Measurements from ENCODE around the gene UPK2.
"Not testable (repeated sequence)": the region's sequence is repeated elsewhere in the genome, so short reads cannot be mapped to it uniquely, and the experiment has no call there.

The UPK2 gene

DNA sequence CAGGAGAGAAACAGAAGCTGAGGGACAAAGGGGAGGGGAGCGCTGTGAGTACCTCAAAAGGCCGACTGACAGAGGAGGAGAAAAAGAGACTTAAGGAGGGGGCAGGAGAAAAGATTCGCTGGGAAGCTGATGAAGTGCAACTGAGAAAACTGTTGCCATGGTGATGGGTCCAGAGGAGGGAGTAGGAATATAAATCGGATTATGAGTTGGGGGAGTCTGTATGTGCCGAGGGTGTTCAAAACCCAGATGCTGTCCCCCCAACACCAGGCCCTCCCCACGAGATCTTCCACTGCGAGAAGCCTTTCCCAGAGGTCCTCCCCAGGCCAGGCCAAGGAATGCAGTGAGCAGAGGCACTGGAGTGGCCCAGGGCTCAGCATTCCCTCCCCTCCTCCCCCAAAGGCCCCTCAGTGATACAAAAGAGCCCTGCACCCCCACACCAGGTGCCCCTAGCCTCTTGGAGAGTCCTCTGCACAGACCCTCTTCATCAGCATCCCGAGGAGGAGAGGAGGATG lies 16.6 kb upstream of the UPK2 start:
- DNase-seq, result no peak

DNA sequence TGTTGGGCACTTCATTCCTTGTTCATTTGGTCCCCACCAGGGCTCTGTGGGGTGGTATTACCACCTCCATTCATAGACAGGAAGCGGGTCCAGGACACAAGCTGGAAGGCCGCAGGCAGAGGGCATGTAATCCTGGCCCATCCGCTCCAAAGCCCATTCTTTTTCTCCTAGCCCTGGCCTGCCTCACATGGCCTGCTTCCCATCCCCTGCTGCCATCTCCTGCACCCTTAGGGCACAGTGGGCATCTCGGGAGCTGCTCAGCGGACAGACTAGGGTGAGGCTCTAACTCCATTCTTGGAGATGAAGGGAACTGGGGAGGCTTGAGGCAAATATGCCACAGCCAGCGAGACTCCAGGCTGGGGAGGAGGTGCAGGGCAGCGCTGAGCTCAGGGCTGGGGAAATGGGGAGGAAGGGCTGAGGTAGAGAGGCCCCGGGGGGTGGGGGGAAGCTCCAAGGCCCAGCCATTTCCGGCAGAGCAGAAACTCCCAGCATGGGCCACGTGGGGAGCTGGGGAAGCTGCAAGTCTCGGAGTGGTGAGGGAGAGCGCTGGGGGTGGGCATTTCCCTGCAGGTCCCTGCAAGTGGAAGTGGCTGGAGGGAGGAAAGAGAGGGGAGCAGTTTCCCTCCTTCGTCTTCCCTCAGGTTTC lies 16.0 kb upstream of the UPK2 start:
- DNase-seq, result peak; percentile 44 to 45

GRCh38 chr11:118947091-118947490 lies 9.0 kb upstream of the UPK2 start:
- DNase-seq, result no peak

GRCh38 chr11:118948000-118948399 lies 8.1 kb upstream of the UPK2 start:
- DNase-seq, result no peak

DNA sequence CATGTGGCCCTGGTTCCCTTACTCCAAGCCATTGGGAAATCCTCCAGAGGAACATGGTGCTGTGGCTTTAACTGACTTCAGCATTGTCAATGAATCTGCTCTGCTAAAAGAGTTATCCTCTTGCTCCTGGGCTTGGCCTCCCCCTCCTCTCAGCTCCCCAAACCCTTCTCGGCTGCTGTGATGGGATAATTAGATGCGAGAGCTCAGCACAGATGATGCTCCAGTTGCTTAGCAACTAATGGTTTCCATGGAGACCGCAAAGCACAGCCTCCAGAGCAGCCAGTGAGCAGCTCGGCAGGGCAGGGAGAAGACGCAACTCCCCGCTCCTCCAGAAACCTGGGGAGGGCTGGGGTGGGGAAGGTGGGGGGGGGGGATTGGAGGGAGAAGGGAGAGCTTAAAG lies 2.8 kb upstream of the UPK2 start:
- no peak for DNase-seq

DNA sequence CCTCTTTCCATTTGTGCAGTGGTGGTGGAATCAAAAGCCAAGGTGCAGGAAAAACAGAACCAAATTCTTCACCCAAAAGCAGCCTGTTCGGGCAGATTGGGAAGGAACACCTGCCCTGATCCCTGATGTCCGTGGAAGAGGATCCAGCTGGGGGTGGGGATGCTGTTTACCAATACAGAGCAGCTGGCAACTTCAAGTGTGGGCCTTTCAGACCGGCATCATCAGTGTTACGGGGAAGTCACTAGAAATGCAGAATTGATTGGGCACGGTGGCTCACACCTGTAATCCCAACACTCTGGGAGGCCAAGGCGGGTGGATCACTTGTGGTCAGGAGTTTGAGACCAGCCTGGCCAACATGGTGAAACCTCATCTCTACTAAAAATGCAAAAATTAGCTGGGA lies 2.1 kb upstream of the UPK2 start:
- DNase-seq, result not testable (repeated sequence)

GRCh38 chr11:118956847-118957469 lies 860 bp downstream of the UPK2 start:
- DNase-seq, result no peak

DNA sequence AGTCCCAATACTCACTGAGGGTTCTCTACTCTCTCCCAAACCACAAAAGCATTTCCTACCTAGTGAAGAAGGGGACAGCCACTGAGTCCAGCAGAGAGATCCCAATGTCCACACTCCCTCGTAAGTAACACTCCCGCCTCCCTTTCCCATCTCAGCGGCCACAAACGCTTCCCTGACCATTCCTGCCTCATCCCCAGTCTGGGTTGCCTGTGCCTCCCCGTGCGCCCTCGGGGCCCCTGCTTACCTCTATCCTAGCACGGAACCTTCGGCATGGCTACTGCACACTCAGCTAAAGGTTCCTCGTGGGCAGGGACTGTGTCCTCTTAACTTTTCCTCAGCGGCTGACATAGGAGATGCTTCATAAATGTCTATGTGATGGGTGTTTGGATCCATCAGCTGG lies 1.5 kb downstream of the UPK2 start:
- no peak for DNase-seq

DNA sequence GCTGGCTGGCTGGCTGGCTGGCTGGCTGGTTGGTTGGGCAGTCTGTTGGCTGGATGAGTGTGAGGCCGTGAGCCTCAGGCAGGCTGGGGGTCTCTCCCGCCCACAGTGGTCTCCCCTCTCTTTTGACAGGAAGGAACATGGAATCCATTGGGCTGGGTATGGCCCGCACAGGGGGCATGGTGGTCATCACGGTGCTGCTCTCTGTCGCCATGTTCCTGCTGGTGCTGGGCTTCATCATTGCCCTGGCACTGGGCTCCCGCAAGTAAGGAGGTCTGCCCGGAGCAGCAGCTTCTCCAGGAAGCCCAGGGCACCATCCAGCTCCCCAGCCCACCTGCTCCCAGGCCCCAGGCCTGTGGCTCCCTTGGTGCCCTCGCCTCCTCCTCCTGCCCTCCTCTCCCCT lies 1.9 kb downstream of the UPK2 start:
- no peak for DNase-seq

DNA sequence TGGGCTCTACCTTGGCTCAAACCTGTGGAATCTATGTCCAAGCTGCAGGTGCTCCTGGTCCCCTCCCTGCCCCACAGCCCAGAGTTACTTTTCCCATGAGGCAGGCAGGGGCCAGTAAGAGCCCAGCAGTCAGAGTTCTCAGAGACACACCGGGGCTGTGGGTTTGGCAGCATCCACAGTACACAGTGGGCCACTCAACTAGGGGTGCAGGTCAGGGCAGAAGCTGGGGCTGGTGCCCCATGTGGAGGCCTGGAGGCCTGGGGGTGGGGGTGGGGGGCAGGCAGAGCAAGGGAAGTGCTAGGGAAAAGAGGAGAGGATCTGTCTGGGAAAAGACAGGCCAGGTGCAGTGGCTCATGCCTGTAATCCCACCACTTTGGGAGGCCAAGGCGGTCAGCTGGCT lies 2.5 kb downstream of the UPK2 start:
- DNase-seq, result no peak

GRCh38 chr11:118961189-118961588 lies 5.1 kb downstream of the UPK2 start:
- no peak for DNase-seq

DNA sequence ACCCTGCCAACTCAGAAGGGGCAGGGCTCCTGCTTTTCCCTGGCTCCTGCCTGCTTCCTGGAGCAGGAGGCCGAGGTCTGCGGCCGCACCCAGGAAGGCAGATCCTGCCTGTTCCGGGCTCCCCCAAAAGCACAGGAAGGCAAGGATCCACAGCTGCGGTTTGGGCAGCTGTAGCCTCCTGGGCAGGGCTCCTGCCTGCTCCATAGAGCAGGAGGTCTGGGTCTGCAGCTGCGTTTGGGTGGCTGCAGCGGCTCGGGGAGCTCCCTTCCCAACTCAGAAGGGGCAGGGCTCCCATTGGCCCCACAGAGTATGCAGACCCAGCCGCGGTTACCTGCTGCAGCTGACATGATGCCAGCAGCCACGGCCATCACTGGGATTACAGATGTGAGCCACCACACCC lies 5.5 kb downstream of the UPK2 start:
- DNase-seq, result no peak

GRCh38 chr11:118969508-118969907 lies 13.4 kb downstream of the UPK2 start:
- not testable (repeated sequence) for DNase-seq

GRCh38 chr11:118971646-118972045 lies 15.5 kb downstream of the UPK2 start, which contains the start of gene FOXR1:
FOXR1 (plus strand) TSS chr11:118971761; CDS start chr11:118971932, 171 bp downstream.
- DNase-seq, result no peak

DNA sequence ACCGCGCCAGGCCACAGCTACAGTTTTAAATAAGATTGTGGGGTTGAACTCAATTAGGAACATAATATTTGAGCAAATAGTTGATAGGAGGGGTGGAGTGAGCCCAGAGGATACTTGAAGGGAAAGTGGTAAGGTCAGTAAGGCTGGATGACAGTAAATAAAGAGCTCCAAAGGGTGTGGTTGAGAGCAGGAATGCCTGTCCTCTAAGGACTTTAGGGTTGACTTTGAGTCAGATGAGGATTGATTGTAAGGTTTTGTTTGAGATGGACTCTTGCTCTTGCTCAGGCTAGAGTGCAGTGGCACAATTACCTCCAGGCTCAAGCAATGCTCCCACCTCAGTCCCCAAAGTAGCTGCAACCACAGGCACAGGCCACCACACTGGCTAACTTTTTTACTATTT lies 17.9 kb downstream of the UPK2 start:
- DNase-seq, result no peak

DNA sequence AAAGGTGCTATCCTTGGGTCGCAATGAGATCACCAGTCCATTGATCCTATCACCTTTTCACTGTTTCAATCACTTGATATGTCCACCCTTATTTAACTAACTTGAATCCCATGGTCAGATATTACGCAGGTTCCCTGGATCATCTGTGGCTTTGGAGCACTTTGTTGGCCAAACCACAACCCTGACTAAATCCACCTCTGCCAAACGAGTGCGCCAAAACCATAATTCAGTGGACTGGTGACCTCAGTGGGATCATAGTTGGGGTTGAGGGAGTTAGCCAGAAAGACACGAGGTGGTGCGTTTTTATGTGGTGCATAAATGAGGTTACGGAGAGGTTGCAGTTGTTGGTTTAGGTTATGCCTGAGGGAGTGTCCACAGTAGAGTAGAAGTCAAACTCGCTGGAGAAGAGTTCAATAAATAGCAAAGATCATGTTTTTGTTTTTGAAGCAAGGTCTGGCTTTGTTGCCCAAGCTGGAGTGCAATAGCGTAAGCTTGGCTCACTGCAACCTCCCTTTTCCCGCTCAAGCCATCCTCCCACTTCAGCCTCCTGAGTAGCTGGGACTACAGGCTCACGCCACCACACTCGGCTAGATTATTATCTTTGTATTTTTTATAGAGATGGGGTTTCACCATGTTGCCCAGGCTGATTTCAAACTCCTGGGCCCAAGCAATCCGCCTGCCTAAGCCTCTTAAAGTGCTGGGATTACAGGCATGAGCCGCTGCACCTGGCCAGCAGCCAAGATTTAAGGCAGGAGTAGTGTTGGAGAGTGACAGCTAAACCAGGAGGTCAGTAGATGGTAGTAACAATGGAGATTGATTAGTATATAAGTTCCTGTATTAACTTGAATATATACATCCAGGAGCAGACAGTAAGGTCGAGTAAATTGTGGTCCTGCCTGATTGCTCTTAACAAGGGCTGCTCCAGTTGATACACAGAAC lies 19.9 kb downstream of the UPK2 start:
- DNase-seq, result no peak

GRCh38 chr11:118979434-118979833 lies 23.3 kb downstream of the UPK2 start:
- no peak for DNase-seq

DNA sequence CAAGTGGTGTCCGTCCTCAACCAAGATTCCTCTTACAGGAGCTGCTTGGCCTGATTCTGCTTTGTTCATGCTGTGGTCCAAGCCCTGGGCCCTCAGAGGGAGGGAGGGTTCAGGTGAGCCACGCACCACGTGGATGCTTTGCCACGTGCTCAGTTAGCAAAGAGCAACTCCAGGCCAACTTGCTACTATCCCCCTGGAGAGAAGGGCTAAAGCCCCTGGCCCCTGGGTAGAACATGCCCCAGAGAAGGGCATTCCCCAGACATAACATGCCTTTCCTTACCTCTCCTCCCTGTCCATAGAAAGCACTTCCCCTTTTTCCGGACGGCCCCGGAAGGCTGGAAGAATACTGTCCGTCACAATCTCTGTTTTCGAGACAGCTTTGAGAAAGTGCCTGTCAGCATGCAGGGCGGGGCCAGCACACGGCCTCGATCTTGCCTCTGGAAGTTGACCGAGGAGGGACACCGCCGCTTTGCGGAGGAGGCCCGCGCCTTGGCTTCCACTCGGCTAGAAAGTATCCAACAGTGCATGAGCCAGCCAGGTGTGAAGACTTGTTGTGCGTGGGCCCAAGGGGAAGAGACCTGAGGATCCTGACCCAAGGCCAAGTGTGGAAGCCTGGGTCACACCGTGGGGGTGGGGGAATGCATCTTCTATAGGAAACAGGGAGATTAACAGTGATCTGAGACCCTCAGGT lies 24.2 kb downstream of the UPK2 start:
- DNase-seq, result peak; percentile 35 to 47

GRCh38 chr11:118984337-118984736 lies 28.2 kb downstream of the UPK2 start:
- not testable (repeated sequence) for DNase-seq

DNA sequence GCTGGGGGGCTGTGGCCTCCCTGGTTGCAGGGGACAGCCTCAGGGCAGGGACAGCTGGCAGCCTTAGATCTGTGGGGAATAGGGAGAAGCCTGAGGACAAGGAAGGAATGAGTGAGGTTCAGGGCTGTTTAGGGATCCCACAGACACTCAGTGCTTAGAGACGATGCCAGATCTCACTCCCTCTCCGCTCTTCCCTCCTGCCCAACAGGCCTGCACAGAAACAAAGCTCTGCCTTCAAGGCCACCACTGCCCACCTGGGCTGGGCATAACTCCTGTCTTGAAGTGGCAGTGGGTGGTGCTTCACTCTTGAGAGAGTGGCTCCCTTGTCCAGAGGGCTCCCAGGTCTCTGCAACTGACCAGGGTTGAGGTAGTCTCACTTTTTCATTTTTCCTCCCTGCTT lies 28.7 kb downstream of the UPK2 start:
- DNase-seq, result no peak

DNA sequence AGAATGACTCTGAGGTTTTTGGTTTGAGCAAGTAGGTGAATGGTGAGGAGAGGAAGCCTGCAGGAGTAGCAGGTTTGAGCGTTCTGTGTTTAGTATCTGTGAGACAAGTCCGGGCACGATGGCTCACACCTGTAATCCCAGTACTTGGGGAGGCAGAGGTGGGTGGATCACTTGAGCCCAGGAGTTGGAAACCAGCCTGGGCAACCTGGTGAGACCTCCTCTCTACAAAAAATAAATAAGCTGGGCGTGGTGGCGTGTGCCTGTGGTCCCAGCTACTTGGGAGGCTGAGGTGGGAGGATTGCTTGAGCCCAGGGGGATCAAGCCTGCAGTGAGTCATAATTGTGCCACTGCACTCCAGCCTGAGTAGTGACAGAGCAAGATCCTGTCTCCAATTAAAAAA lies 32.2 kb downstream of the UPK2 start:
- DNase-seq, result no peak

DNA sequence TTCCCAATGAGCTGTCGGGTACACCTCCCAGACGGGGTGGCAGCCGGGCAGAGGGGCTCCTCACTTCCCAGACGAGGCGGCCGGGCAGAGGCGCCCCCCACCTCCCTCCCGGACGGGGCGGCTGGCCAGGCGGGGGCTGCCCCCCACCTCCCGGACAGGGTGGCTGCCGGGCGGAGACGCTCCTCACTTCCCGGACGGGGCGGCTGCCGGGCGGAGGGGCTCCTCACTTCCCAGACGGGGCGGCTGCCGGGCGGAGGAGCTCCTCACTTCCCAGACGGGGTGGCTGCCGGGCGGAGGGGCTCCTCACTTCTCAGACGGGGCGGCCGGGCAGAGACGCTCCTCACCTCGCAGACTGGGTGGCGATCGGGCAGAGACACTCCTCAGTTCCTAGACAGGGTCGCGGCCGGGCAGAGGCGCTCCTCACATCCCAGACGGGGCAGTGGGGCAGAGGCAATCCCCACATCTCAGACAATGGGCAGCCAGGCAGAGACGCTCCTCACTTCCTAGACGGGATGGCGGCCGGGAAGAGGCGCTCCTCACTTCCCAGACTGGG lies 35.5 kb downstream of the UPK2 start:
- not testable (repeated sequence) for DNase-seq

Measured in inflammatory macrophage treated with lipopolysaccharide for 1 hour (primary cell).